Tibial nerve (tissue), 4 donors: Measurements from ENCODE around the gene TTC1.

Experiments used
- EP300 ChIP-seq, 2 donors: sonication (generic); formaldehyde crosslinking; IDR thresholded peaks; one replicate each; pipeline ENCODE4 v1.6.1; 2017; ENCODE audit warnings: antibody characterized with exemption in 2 of 2, mild to moderate bottlenecking in 1 of 2
- POLR2A ChIP-seq, 2 donors: fragments of 450-650 bp; IDR thresholded peaks; one replicate each; pipeline ENCODE4 v1.6.1; 2017; ENCODE audit warnings: antibody characterized with exemption in 2 of 2, mild to moderate bottlenecking in 2 of 2, moderate library complexity in 2 of 2
- TF ChIP-seq, protein P1 (sequence below), 5 experiments: fragments of 200-600 bp in 3 of 5; fragments of 450-650 bp in 2 of 5; sonication (generic) in 3 of 5; IDR thresholded peaks; one replicate each; pipeline ENCODE4 v1.5.1; 2016 to 2019; ENCODE audit warnings: antibody characterized with exemption in 5 of 5, mild to moderate bottlenecking in 3 of 5, moderate library complexity in 2 of 5

DNA sequence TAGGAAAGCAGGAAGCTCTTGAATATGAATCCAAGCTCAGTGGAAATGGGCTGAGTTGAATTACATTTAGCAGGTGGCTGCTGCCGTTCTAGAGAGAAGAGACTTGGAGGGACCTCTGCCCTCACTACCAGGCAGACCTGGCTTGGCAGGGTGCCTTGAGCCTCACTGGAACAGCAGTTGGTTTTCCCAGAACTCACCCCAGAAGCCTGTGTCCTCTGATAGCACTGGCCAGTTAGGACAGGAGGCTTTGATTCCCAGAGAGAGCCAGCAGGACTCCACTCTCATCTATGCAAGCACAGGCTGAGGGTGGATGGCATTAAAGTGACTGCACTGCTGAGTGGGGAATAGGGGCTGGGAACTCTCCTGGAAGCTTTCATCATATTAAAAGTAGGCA is 55.5 kb downstream of the TTC1 start:
- no peak for TF ChIP-seq EP300 (IDR thresholded peaks at IDR 0.05)
- TF ChIP-seq, protein P1, sequence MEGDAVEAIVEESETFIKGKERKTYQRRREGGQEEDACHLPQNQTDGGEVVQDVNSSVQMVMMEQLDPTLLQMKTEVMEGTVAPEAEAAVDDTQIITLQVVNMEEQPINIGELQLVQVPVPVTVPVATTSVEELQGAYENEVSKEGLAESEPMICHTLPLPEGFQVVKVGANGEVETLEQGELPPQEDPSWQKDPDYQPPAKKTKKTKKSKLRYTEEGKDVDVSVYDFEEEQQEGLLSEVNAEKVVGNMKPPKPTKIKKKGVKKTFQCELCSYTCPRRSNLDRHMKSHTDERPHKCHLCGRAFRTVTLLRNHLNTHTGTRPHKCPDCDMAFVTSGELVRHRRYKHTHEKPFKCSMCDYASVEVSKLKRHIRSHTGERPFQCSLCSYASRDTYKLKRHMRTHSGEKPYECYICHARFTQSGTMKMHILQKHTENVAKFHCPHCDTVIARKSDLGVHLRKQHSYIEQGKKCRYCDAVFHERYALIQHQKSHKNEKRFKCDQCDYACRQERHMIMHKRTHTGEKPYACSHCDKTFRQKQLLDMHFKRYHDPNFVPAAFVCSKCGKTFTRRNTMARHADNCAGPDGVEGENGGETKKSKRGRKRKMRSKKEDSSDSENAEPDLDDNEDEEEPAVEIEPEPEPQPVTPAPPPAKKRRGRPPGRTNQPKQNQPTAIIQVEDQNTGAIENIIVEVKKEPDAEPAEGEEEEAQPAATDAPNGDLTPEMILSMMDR (IDR thresholded peaks at IDR 0.05): no peak
- TF ChIP-seq POLR2A (IDR thresholded peaks at IDR 0.05): no peak
